NB4 (cell line): ENCODE data around the gene CHTF18.

Experiments used
- DNase-seq: peaks from one replicate; pipeline ENCODE4 v3.0.0; 2010; ENCODE audit warnings: low read depth
- H3K4me3 ChIP-seq: one replicate; pipeline ENCODE4 v1.5.1; 2011; ENCODE audit warnings: mild to moderate bottlenecking, low read depth, low read length, moderate library complexity
- CTCF ChIP-seq: IDR thresholded peaks from one replicate; pipeline ENCODE4 v1.5.1; 2012; ENCODE audit warnings: low read depth, low read length
- MYC ChIP-seq: IDR thresholded peaks from 2 replicates; pipeline ENCODE4 v1.6.1; 2011; ENCODE audit warnings: low read depth, low read length
- POLR2A ChIP-seq: IDR thresholded peaks from 2 replicates; pipeline ENCODE4 v1.6.1; 2011; ENCODE audit warnings: mild to moderate bottlenecking; ENCODE audit not compliant: insufficient read length; ENCODE audit errors: extremely low read depth
- TF ChIP-seq, protein P1 (sequence below): IDR thresholded peaks from 2 replicates; pipeline ENCODE4 v1.6.1; 2011; ENCODE audit warnings: low read depth, low read length

Gene CHTF18

DNA sequence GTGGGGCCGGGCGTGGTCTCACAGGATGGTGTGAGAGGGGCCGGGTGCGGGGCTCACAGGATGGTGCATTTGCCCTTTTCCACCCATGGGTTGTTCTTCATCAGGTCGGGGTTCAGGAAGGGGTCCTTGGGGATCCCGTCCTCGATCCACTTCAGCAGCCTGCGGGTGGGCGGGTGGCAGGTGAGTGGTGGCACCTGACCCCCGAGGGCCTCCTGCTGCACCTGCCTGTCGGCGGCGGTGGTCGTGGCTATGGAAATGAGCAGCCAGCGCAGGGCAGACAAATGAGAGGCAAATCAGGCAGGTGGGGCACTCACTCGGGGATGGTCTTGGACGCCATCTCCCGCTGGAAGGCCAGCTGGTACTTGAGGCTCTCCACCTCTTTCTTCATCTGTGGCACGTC is 10.2 kb downstream of the CHTF18 start:
- TF ChIP-seq CTCF: no peak
- no peak overlapping the region for H3K4me3 ChIP-seq
- DNase-seq: no peak

- TF ChIP-seq CTCF: no peak
- TF ChIP-seq POLR2A: no peak
- no peak for TF ChIP-seq MYC
- TF ChIP-seq, protein P1, sequence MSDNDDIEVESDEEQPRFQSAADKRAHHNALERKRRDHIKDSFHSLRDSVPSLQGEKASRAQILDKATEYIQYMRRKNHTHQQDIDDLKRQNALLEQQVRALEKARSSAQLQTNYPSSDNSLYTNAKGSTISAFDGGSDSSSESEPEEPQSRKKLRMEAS: no peak
- H3K4me3 ChIP-seq: no peak overlapping the region
- DNase-seq: peak; percentile 42
These were observed 10.9 kb downstream of the CHTF18 start for GRCh38 chr16:799111-799947.

DNA sequence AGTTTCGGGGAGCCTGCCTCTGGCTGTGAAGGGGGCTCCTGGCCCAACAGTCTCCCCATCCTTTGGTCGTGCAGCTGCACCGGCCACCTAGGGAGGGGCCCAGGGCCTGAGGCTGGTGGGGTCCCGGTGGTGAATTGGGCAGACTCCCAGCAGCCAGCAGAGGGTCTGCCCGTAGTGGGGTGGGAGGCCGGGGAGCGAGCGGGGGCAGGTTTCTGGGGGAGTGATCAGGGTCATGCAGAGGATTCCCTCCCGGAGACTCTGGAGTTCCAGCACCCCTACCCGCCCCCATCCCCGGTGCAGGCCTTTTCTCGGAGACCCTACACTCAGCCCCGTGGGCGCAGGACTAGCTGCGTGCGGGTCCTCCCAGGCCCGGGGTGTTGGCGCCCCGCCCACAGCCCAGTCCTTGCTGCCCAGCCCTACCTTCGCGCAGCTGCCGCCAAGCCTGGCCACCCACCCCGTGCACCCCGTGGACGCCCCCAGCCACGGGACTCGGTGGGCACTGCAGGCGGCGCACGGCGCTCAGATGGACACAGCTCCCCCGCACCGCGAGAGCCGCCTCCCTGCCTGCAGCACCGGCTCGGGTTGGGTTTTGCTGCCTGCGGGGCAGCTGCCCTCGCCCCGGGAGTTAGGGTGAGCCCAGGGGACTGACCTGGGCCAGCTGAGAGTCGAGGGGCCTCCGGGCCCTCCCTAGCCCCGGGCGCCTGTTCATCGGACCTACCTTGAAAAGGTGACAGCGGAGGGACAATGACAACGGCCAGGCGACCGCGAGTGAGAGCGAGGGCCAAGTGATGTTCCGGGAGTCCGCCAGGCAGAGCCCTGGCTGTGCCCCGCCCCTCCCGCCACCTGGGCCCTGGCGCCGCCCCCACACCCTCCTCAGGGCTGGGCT is 11.8 kb downstream of the CHTF18 start, which contains the start of gene GNG13:
TSS of gene GNG13 (minus strand) at position 787 of the 886 bp plus-strand sequence. CDS start 1,657 bp downstream, outside the sequence.
- no peak within 1 kb of the TSS for H3K4me3 ChIP-seq
- TF ChIP-seq POLR2A (no peak), MYC (no peak)
- DNase-seq: no peak

GRCh38 chr16:800834-801511 is 12.6 kb downstream of the CHTF18 start:
- TF ChIP-seq CTCF (no peak), MYC (no peak), POLR2A (no peak)
- TF ChIP-seq, protein P1: no peak
- H3K4me3 ChIP-seq: no peak overlapping the region
- DNase-seq: no peak

- H3K4me3 ChIP-seq: no peak overlapping the region
- TF ChIP-seq, protein P1: no peak
- TF ChIP-seq CTCF (no peak), MYC (no peak), POLR2A (no peak)
- DNase-seq: no peak
These were observed 13.4 kb downstream of the CHTF18 start for GRCh38 chr16:801584-802363.
